ENCODE data around the gene FCAR. TPM values are rescaled to one million over a fixed set of nuclear protein-coding genes. Genes with fewer than 3 reads are reported as not detected.
"Not testable (repeated sequence)": the region's sequence is repeated elsewhere in the genome, so short reads cannot be mapped to it uniquely, and the experiment has no call there.

The FCAR gene
- 0.34 TPM in 1 of 2 replicates, not detected in the other for total RNA-seq
- total RNA-seq (2013), result 0.58 TPM
- 1.9 and 2.8 TPM in 2 replicates for polyA plus RNA-seq
- 0.77 and 2.2 TPM in 2 replicates for polyA minus RNA-seq

- Mint-ChIP-seq H3K9me3 (ENCODE audit: insufficient read depth) (peaks cover 7% of the 10 kb centered on the region), H3K4me1 (peaks cover 8% of the 10 kb centered on the region), H3K27ac (no peak within 1 kb of the TSS), H3K4me3 (no peak within 1 kb of the TSS), H3K27me3 (peaks cover 14% of the 10 kb centered on the region)
- no peaks in the 10 kb centered on the region for H4K20me1 ChIP-seq (ENCODE audit: control insufficient read depth, insufficient read depth, low read length, poor library complexity, severe bottlenecking)
- ChIA-PET CTCF (no interaction called here), POLR2A (no interaction called here)
- H2AFZ ChIP-seq (ENCODE audit: insufficient read depth, low read depth, low read length, poor library complexity, severe bottlenecking), result no peak within 1 kb of the TSS
- intact Hi-C loops (cut with micrococcal nuclease), result no loop called here
- H3K27me3 ChIP-seq (replicated peaks in 1 of 4; ENCODE audit: control extremely low read depth in 1 of 4, control insufficient read depth in 3 of 4, insufficient read depth in 4 of 4, low read length in 3 of 4), result peaks cover 0 to 4% (median under 1%) of the 10 kb centered on the region in 4 experiments
- ATAC-seq (ENCODE audit: low read depth), result no peak
- TF ChIP-seq EZH2 (IDR thresholded peaks at IDR 0.05; ENCODE audit: borderline replicate concordance, insufficient read depth, low read depth, low read length, poor library complexity, severe bottlenecking), result no peak
- no peak for TF ChIP-seq CTCF (IDR thresholded peaks at IDR 0.05)
- peaks cover 0 to 5% of the 10 kb centered on the region in 2 donors for H3K4me1 ChIP-seq (ENCODE audit: control insufficient read depth in 2 of 2, insufficient read depth in 2 of 2, low read length in 2 of 2)
- H3K36me3 ChIP-seq (replicated peaks in 1 of 2; ENCODE audit: control extremely low read depth in 1 of 2, control insufficient read depth in 1 of 2, extremely low read depth in 1 of 2, insufficient read depth in 2 of 2, low read length in 1 of 2), result no peaks in the 10 kb centered on the region
- H3K27ac ChIP-seq (ENCODE audit: low read length in 2 of 2), result no peak within 1 kb of the TSS
- WGBS (ENCODE audit: insufficient coverage), result 93% methylated on average over 8 of the region's 8 CpGs
- H3K4me2 ChIP-seq (replicated peaks; ENCODE audit: low read depth, low read length, poor library complexity, severe bottlenecking), result no peak within 1 kb of the TSS
- no peaks in the 10 kb centered on the region for H3K79me2 ChIP-seq (ENCODE audit: control insufficient read depth, insufficient read depth, low read length)
- no peak within 1 kb of the TSS for H3K9ac ChIP-seq (ENCODE audit: low read length)
- H3K4me3 ChIP-seq (ENCODE audit: control extremely low read depth in 1 of 5, extremely low read depth in 1 of 5, insufficient read depth in 1 of 5, low read depth in 2 of 5, low read length in 4 of 5), result peak within 1 kb of the TSS in 1 of 5 experiments; percentile 84
- peaks cover 0 to 4% (median 0%) of the 10 kb centered on the region in 3 donors for H3K9me3 ChIP-seq (ENCODE audit: control extremely low read depth in 1 of 3, control insufficient read depth in 2 of 3, insufficient read depth in 1 of 3, low read length in 2 of 3)
- DNase-seq, result no peak
Observed at GRCh38 chr19:54873990-54874389, at the start of gene FCAR. TSS of gene FCAR (plus strand) at chr19:54874235. CDS start at chr19:54874290, 55 bp downstream.

- H3K4me1 Mint-ChIP-seq; H3K9me3 ChIP-seq (ENCODE audit: control extremely low read depth in 1 of 3, control insufficient read depth in 2 of 3, insufficient read depth in 1 of 3, low read length in 2 of 3); H3K4me1 ChIP-seq (ENCODE audit: control insufficient read depth in 2 of 2, insufficient read depth in 2 of 2, low read length in 2 of 2); H4K20me1 ChIP-seq (ENCODE audit: control insufficient read depth, insufficient read depth, low read length, poor library complexity, severe bottlenecking); CTCF ChIA-PET; H3K27ac ChIP-seq (ENCODE audit: low read length in 2 of 2); H3K9ac ChIP-seq (ENCODE audit: low read length); H3K4me3 ChIP-seq (ENCODE audit: control extremely low read depth in 1 of 5, extremely low read depth in 1 of 5, insufficient read depth in 1 of 5, low read depth in 2 of 5, low read length in 4 of 5); H3K27me3 ChIP-seq (replicated peaks in 1 of 4; ENCODE audit: control extremely low read depth in 1 of 4, control insufficient read depth in 3 of 4, insufficient read depth in 4 of 4, low read length in 3 of 4); H3K9me3 Mint-ChIP-seq (ENCODE audit: insufficient read depth); H3K4me2 ChIP-seq (replicated peaks; ENCODE audit: low read depth, low read length, poor library complexity, severe bottlenecking); H3K27ac Mint-ChIP-seq; H3K4me3 Mint-ChIP-seq; intact Hi-C loops (cut with micrococcal nuclease); DNase-seq; H3K36me3 ChIP-seq (replicated peaks in 1 of 2; ENCODE audit: control extremely low read depth in 1 of 2, control insufficient read depth in 1 of 2, extremely low read depth in 1 of 2, insufficient read depth in 2 of 2, low read length in 1 of 2); H2AFZ ChIP-seq (ENCODE audit: insufficient read depth, low read depth, low read length, poor library complexity, severe bottlenecking); H3K79me2 ChIP-seq (ENCODE audit: control insufficient read depth, insufficient read depth, low read length); POLR2A ChIA-PET; ATAC-seq (ENCODE audit: low read depth): not testable (repeated sequence)
- WGBS (ENCODE audit: insufficient coverage), result no CpG with 5 or more reads among the region's 4 CpGs
- peaks cover 14% of the 10 kb centered on the region for H3K27me3 Mint-ChIP-seq
Observed at GRCh38 chr19:54824416-54824815, 49.6 kb upstream of the FCAR start.

GRCh38 chr19:54825326-54825725 is 48.7 kb upstream of the FCAR start:
- H3K27ac Mint-ChIP-seq; H3K4me2 ChIP-seq (replicated peaks; ENCODE audit: low read depth, low read length, poor library complexity, severe bottlenecking); H3K36me3 ChIP-seq (replicated peaks in 1 of 2; ENCODE audit: control extremely low read depth in 1 of 2, control insufficient read depth in 1 of 2, extremely low read depth in 1 of 2, insufficient read depth in 2 of 2, low read length in 1 of 2); intact Hi-C loops (cut with micrococcal nuclease); H4K20me1 ChIP-seq (ENCODE audit: control insufficient read depth, insufficient read depth, low read length, poor library complexity, severe bottlenecking); H3K4me1 Mint-ChIP-seq; H3K4me1 ChIP-seq (ENCODE audit: control insufficient read depth in 2 of 2, insufficient read depth in 2 of 2, low read length in 2 of 2); H2AFZ ChIP-seq (ENCODE audit: insufficient read depth, low read depth, low read length, poor library complexity, severe bottlenecking); DNase-seq; H3K4me3 ChIP-seq (ENCODE audit: control extremely low read depth in 1 of 5, extremely low read depth in 1 of 5, insufficient read depth in 1 of 5, low read depth in 2 of 5, low read length in 4 of 5); H3K9ac ChIP-seq (ENCODE audit: low read length); H3K79me2 ChIP-seq (ENCODE audit: control insufficient read depth, insufficient read depth, low read length); H3K9me3 Mint-ChIP-seq (ENCODE audit: insufficient read depth); H3K27ac ChIP-seq (ENCODE audit: low read length in 2 of 2); H3K4me3 Mint-ChIP-seq; H3K9me3 ChIP-seq (ENCODE audit: control extremely low read depth in 1 of 3, control insufficient read depth in 2 of 3, insufficient read depth in 1 of 3, low read length in 2 of 3); H3K27me3 ChIP-seq (replicated peaks in 1 of 4; ENCODE audit: control extremely low read depth in 1 of 4, control insufficient read depth in 3 of 4, insufficient read depth in 4 of 4, low read length in 3 of 4); POLR2A ChIA-PET; ATAC-seq (ENCODE audit: low read depth); CTCF ChIA-PET: not testable (repeated sequence)
- 40% methylated on average over 4 of the region's 7 CpGs for WGBS (ENCODE audit: insufficient coverage)
- H3K27me3 Mint-ChIP-seq, result peaks cover 14% of the 10 kb centered on the region
